ENCODE data around the gene ASB7.

DNA sequence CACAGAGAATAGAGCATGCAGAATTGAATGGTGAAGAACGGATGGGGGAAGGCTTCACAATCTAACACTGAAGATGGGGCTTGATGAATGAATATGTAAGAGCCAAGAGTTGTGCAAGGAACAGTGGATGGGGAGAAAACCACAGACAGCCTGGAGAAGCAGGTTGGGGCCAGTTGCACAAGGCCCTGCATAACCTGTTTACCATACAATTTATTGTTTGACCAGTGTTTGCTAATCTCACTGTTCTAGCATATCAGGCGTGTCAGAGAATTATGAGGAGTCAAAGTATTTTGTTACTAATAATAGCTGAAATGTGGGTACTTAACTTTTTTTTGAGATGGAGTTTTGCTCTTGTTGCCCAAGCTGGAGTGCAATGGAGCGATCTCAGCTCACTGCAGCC, 36.8 kb upstream of the ASB7 start:
- TF ChIP-seq CTCF (IDR thresholded peaks at IDR 0.05): no peak
- no peak for TF ChIP-seq POLR2A (IDR thresholded peaks at IDR 0.05)

All from Peyer's patch (tissue), 4 donors.